ENCODE data around the gene ZG16. TPM values are rescaled to one million over a fixed set of nuclear protein-coding genes. Genes with fewer than 3 reads are reported as not detected.
A peak's percentile ranks its signal among the peaks of the same experiment; 100 is the strongest.
"Not testable (repeated sequence)": the region's sequence is repeated elsewhere in the genome, so short reads cannot be mapped to it uniquely, and the experiment has no call there.

ZG16 gene
- total and polyA plus RNA-seq, 2 experiments from 2014 or later, result not detected

GRCh38 chr16:29783094-29783953 lies 5.3 kb downstream of the ZG16 start:
- H3F3A ChIP-seq (replicated peaks; ENCODE audit: low read depth); H3K4me1 ChIP-seq (ENCODE audit: insufficient read depth); H3K9me3 Mint-ChIP-seq; H3K27me3 ChIP-seq (ENCODE audit: insufficient read depth); H3K79me2 ChIP-seq (replicated peaks; ENCODE audit: insufficient read depth); H3K4me3 ChIP-seq; H4K20me1 ChIP-seq (replicated peaks; ENCODE audit: insufficient read depth); H3K36me3 ChIP-seq (ENCODE audit: insufficient read depth); H2AFZ ChIP-seq; H3K9me2 ChIP-seq (ENCODE audit: insufficient read depth); H3K36me3 Mint-ChIP-seq (ENCODE audit: low read depth); H3K4me2 ChIP-seq; H3K4me3 Mint-ChIP-seq; ATAC-seq; H3K27ac ChIP-seq (ENCODE audit: low read depth): not testable (repeated sequence)
- peaks cover 16% of the 10 kb centered on the region for H3K27me3 Mint-ChIP-seq (ENCODE audit: insufficient read depth, low read depth, poor library complexity)
- peaks cover 21% of the 10 kb centered on the region for H3K4me1 Mint-ChIP-seq
- DNase-seq (ENCODE audit: low spot score), result peak; percentile 34
- H3K27ac Mint-ChIP-seq, result 0 out of 2 replicates have a peak overlapping the region, but pooled peaks have one; percentile 17

- Histone ChIP-seq H3K4me1 (ENCODE audit: insufficient read depth) (no peaks in the 10 kb centered on the region), H3K4me3 (no peak overlapping the region), H3K36me3 (ENCODE audit: insufficient read depth) (no peaks in the 10 kb centered on the region), H3K27me3 (ENCODE audit: insufficient read depth) (peaks cover 9% of the 10 kb centered on the region; the same call in 1 of the 2 replicates), H3K27ac (ENCODE audit: low read depth) (no peak overlapping the region), H4K20me1 (replicated peaks; ENCODE audit: insufficient read depth) (no peaks in the 10 kb centered on the region), H3F3A (replicated peaks; ENCODE audit: low read depth) (peaks cover 9% of the 10 kb centered on the region; the same call in 1 of the 2 replicates), H3K4me2 (no peak overlapping the region), H3K9me2 (ENCODE audit: insufficient read depth) (no peaks in the 10 kb centered on the region), H3K79me2 (replicated peaks; ENCODE audit: insufficient read depth) (no peaks in the 10 kb centered on the region), H2AFZ (no peak overlapping the region)
- no peak for TF ChIP-seq EZH2 (IDR thresholded peaks at IDR 0.05; ENCODE audit: low read depth, unreplicated experiment)
- TF ChIP-seq ZNF114 (CRISPR knock-in tag; IDR thresholded peaks at IDR 0.05), result no peak
- TF ChIP-seq ZNF462 (CRISPR knock-in tag; IDR thresholded peaks at IDR 0.05), result no peak
- no peak for TF ChIP-seq CREB1 (CRISPR knock-in tag; IDR thresholded peaks at IDR 0.05; ENCODE audit: low read depth)
- TF ChIP-seq EZH2phosphoT487 (IDR thresholded peaks at IDR 0.05; ENCODE audit: unreplicated experiment), result no peak
- TF ChIP-seq NANOG (IDR thresholded peaks at IDR 0.05; ENCODE audit: borderline replicate concordance), result no peak
- no peak for TF ChIP-seq STAT1 (IDR thresholded peaks at IDR 0.05; ENCODE audit: unreplicated experiment)
- no peak for TF ChIP-seq ETS1 (IDR thresholded peaks at IDR 0.05)
- ATAC-seq (no peak), DNase-seq (ENCODE audit: low spot score) (no peak)
- no peaks in the 10 kb centered on the region for H3K36me3 Mint-ChIP-seq (ENCODE audit: low read depth)
- no peak overlapping the region for H3K27ac Mint-ChIP-seq
- peaks cover 21% of the 10 kb centered on the region for H3K4me1 Mint-ChIP-seq
- 0 out of 3 replicates have a peak, but pooled peaks cover 5% of the 10 kb centered on the region for H3K9me3 Mint-ChIP-seq
- no peak overlapping the region for H3K4me3 Mint-ChIP-seq
- peaks cover 15% of the 10 kb centered on the region for H3K27me3 Mint-ChIP-seq (ENCODE audit: insufficient read depth, low read depth, poor library complexity)
These were observed 6.1 kb downstream of the ZG16 start for GRCh38 chr16:29784157-29784556.

Measured in GM23338 (cell line).